PC-9 (cell line): ENCODE data around the gene ST8SIA2. TPM values are rescaled to one million over a fixed set of nuclear protein-coding genes. Genes with fewer than 3 reads are reported as not detected.

Experiments
- BruUV-seq: library from RNA; stranded (reverse); fragments of 400-500 nt; replicated peaks from 2 replicates; lab custom pipeline; 2021; lab: Mats Ljungman, UMichigan
- CTCF ChIA-PET: fragments of 300-600 bp; sonication (Branson Sonifier 250); formaldehyde crosslinking; loops from one replicate; lab custom pipeline; 2022; ENCODE audit warnings: antibody characterized with exemption; lab: Charles Lee
- POLR2A ChIA-PET: fragments of 300-600 bp; sonication (Branson Sonifier 250); formaldehyde crosslinking; loops from one replicate; lab custom pipeline; 2022; ENCODE audit warnings: antibody characterized with exemption; ENCODE audit not compliant: unreplicated experiment; lab: Charles Lee
- DNase-seq, 2 experiments: peaks; one replicate each; pipeline versions ENCODE4 v3.0.0 to v3.0.0-alpha.2; 2015 to 2022; ENCODE audit warnings: mixed read lengths in 1 of 2
- H2AFZ ChIP-seq: fragments of 200-600 bp; sonication (generic); 2 replicates; pipeline ENCODE4 v1.8.1; 2017; ENCODE audit warnings: antibody characterized with exemption
- H3F3A ChIP-seq: fragments of 200-600 bp; sonication (generic); 2 replicates; pipeline ENCODE4 v1.8.1; 2017; ENCODE audit warnings: antibody characterized with exemption, mild to moderate bottlenecking, low read depth; ENCODE audit not compliant: insufficient read depth
- H3K27ac ChIP-seq: fragments of 200-600 bp; sonication (generic); 2 replicates; pipeline ENCODE4 v1.6.1; 2016; ENCODE audit warnings: mixed run types
- H3K27me3 ChIP-seq: fragments of 200-600 bp; sonication (generic); 2 replicates; pipeline ENCODE4 v1.6.1; 2016; ENCODE audit warnings: low read depth, mixed run types; ENCODE audit not compliant: insufficient read depth
- H3K36me3 ChIP-seq: fragments of 200-600 bp; sonication (generic); 2 replicates; pipeline ENCODE4 v1.6.1; 2016; ENCODE audit warnings: low read depth, mixed run types
- H3K4me1 ChIP-seq: fragments of 200-600 bp; sonication (generic); replicated peaks from 2 replicates; pipeline ENCODE4 v1.6.1; 2016; ENCODE audit warnings: mixed run types; ENCODE audit not compliant: insufficient read depth
- H3K4me2 ChIP-seq: fragments of 200-600 bp; sonication (generic); 2 replicates; pipeline ENCODE4 v1.6.1; 2017; ENCODE audit warnings: mixed run types
- H3K4me3 ChIP-seq: fragments of 200-600 bp; sonication (generic); 2 replicates; pipeline ENCODE4 v1.6.1; 2016; ENCODE audit warnings: mixed run types
- H3K79me2 ChIP-seq: fragments of 200-600 bp; sonication (generic); 2 replicates; pipeline ENCODE4 v1.6.1; 2017; ENCODE audit warnings: low read depth, mixed run types
- H3K9me2 ChIP-seq: fragments of 200-600 bp; sonication (generic); 2 replicates; pipeline ENCODE4 v1.8.1; 2017; ENCODE audit warnings: mild to moderate bottlenecking; ENCODE audit not compliant: insufficient read depth
- H3K9me3 ChIP-seq: fragments of 200-600 bp; sonication (generic); 2 replicates; pipeline ENCODE4 v1.8.1; 2016; ENCODE audit warnings: low read depth; ENCODE audit not compliant: insufficient read depth
- H4K20me1 ChIP-seq: fragments of 200-600 bp; sonication (generic); 2 replicates; pipeline ENCODE4 v1.8.1; 2017; ENCODE audit not compliant: insufficient read depth
- CTCF ChIP-seq: fragments of 200-600 bp; sonication (generic); conservative IDR thresholded peaks from 2 replicates; pipeline ENCODE4 v1.6.1; 2017; ENCODE audit warnings: mixed run types, antibody characterized with exemption, mild to moderate bottlenecking, moderate library complexity
- EZH2 ChIP-seq: fragments of 200-600 bp; sonication (generic); IDR thresholded peaks from 2 replicates; pipeline ENCODE4 v1.8.0; 2017; ENCODE audit warnings: antibody characterized with exemption, low read depth
- intact Hi-C: fragments of 100-400 bp; cut with micrococcal nuclease; formaldehyde crosslinking; loops from one replicate; pipeline ENCODE4 v1.10.0; 2022; ENCODE audit not compliant: unreplicated experiment
- total RNA-seq: library from RNA; stranded (reverse); gene quantifications from 2 replicates; pipeline ENCODE4 v1.2.3, GENCODE V29; 2021

Gene ST8SIA2
- total RNA-seq, 1 experiment from 2014 or later, result not detected

- no peaks in the 10 kb centered on the region for H3K9me2 ChIP-seq
- CTCF ChIA-PET, result no interaction called here
- H3K4me2 ChIP-seq, result no peak overlapping the region
- H3K4me1 ChIP-seq, result no peaks in the 10 kb centered on the region
- H3F3A ChIP-seq, result no peaks in the 10 kb centered on the region
- TF ChIP-seq EZH2 (no peak), CTCF (no peak)
- H3K79me2 ChIP-seq, result no peaks in the 10 kb centered on the region
- no peaks in the 10 kb centered on the region for H4K20me1 ChIP-seq
- DNase-seq, result no peak
- H3K4me3 ChIP-seq, result no peak overlapping the region
- no peak overlapping the region for H3K27ac ChIP-seq
- peaks cover 9% of the 10 kb centered on the region for H3K27me3 ChIP-seq
- no peaks in the 10 kb centered on the region for H3K36me3 ChIP-seq
- no peak overlapping the region for H2AFZ ChIP-seq
- intact Hi-C loops, result no loop called here
- no peaks in the 10 kb centered on the region for H3K9me3 ChIP-seq
- POLR2A ChIA-PET, result no interaction called here
- BruUV-seq, result no TSS peak
Observed at GRCh38 chr15:92463352-92463751, 69.7 kb downstream of the ST8SIA2 start.

GRCh38 chr15:92463826-92464225 is 70.1 kb downstream of the ST8SIA2 start:
- ChIA-PET CTCF (no interaction called here), POLR2A (no interaction called here)
- no peak for DNase-seq
- H3K27me3 ChIP-seq, result peaks cover 13% of the 10 kb centered on the region
- H3K4me3 ChIP-seq, result no peak overlapping the region
- H3K27ac ChIP-seq, result no peak overlapping the region
- H3K79me2 ChIP-seq, result no peaks in the 10 kb centered on the region
- H3K4me2 ChIP-seq, result no peak overlapping the region
- no peak overlapping the region for H2AFZ ChIP-seq
- H3K9me3 ChIP-seq, result no peaks in the 10 kb centered on the region
- intact Hi-C loops, result no loop called here
- no peaks in the 10 kb centered on the region for H3K9me2 ChIP-seq
- H4K20me1 ChIP-seq, result no peaks in the 10 kb centered on the region
- BruUV-seq, result no TSS peak
- TF ChIP-seq EZH2 (no peak), CTCF (no peak)
- no peaks in the 10 kb centered on the region for H3K36me3 ChIP-seq
- no peaks in the 10 kb centered on the region for H3K4me1 ChIP-seq
- no peaks in the 10 kb centered on the region for H3F3A ChIP-seq

GRCh38 chr15:92466834-92467233 is 73.2 kb downstream of the ST8SIA2 start:
- H3K4me2 ChIP-seq, result no peak overlapping the region
- intact Hi-C loops, result no loop called here
- no peak overlapping the region for H3K27ac ChIP-seq
- H3K4me3 ChIP-seq, result no peak overlapping the region
- peaks cover 21% of the 10 kb centered on the region for H3K27me3 ChIP-seq
- CTCF ChIA-PET, result no interaction called here
- H3K4me1 ChIP-seq, result no peaks in the 10 kb centered on the region
- H4K20me1 ChIP-seq, result no peaks in the 10 kb centered on the region
- no peaks in the 10 kb centered on the region for H3K79me2 ChIP-seq
- no TSS peak for BruUV-seq
- no peaks in the 10 kb centered on the region for H3K9me3 ChIP-seq
- no peak for TF ChIP-seq CTCF
- no peak for DNase-seq
- H3F3A ChIP-seq, result no peaks in the 10 kb centered on the region
- POLR2A ChIA-PET, result no interaction called here
- H2AFZ ChIP-seq, result no peak overlapping the region
- no peaks in the 10 kb centered on the region for H3K36me3 ChIP-seq
- no peaks in the 10 kb centered on the region for H3K9me2 ChIP-seq
